Heart right ventricle (tissue), 16 donors: ENCODE measurements around the gene LAGE3. TPM values are rescaled to one million over a fixed set of nuclear protein-coding genes. Genes with fewer than 3 reads are reported as not detected.

Experiments used
- ATAC-seq, 8 donors: fragments of 200-7000 bp; cut with Tn5 transposase; one replicate each; pipeline ENCODE4 v1.9.1; 2020; ENCODE audit warnings: mild to moderate bottlenecking in 8 of 8, moderate library complexity in 8 of 8, moderate number of reproducible peaks in 1 of 8
- DNase-seq, 2 donors: peaks; one replicate each; pipeline ENCODE4 v3.0.0-alpha.2; 2020
- H3K27ac ChIP-seq, 10 donors: fragments of 200-600 bp; sonication (generic) in 2 of 10; one replicate each; pipeline versions ENCODE4 v1.5.0 to v1.8.0; 2020 to 2022; ENCODE audit warnings: mild to moderate bottlenecking in 3 of 10
- H3K27me3 ChIP-seq, 7 donors: fragments of 200-600 bp; one replicate each; pipeline ENCODE4 v1.8.0; 2021 to 2022; ENCODE audit warnings: mild to moderate bottlenecking in 2 of 7
- H3K36me3 ChIP-seq, 9 donors: fragments of 200-600 bp; sonication (generic) in 1 of 9; one replicate each; pipeline versions ENCODE4 v1.5.0 to v1.8.0; 2020 to 2022; ENCODE audit warnings: mild to moderate bottlenecking in 2 of 9
- H3K4me1 ChIP-seq, 9 donors: fragments of 200-600 bp; sonication (generic) in 1 of 9; one replicate each; pipeline versions ENCODE4 v1.5.0 to v1.8.0; 2020 to 2022; ENCODE audit warnings: mild to moderate bottlenecking in 4 of 9
- H3K4me3 ChIP-seq, 10 donors: fragments of 200-600 bp; sonication (generic) in 2 of 10; one replicate each; pipeline versions ENCODE4 v1.5.0 to v1.8.0; 2020 to 2022; ENCODE audit warnings: mild to moderate bottlenecking in 7 of 10, moderate library complexity in 2 of 10
- H3K9me3 ChIP-seq, 11 donors: fragments of 200-600 bp in 10 of 11; sonication (generic) in 2 of 11; one replicate each; pipeline versions ENCODE4 v1.5.0 to v1.8.0; 2013 to 2022; ENCODE audit warnings: mild to moderate bottlenecking in 2 of 11, control low read depth in 1 of 11, moderate library complexity in 1 of 11
- CTCF ChIP-seq, 9 donors: fragments of 200-600 bp; sonication (generic) in 2 of 9; IDR thresholded peaks; one replicate each; pipeline versions ENCODE4 v1.5.0 to v1.8.0; 2021 to 2022; ENCODE audit warnings: antibody characterized with exemption in 9 of 9, mild to moderate bottlenecking in 5 of 9, moderate library complexity in 1 of 9
- WGBS, 2 donors: extraction: QIAGEN DNeasy Blood & Tissue Kit; methylation state at CpG; one replicate each; pipeline ENCODE4 v1.1.7; 2013; ENCODE audit warnings: inconsistent platforms in 1 of 2; 5-methylcytosine and 5-hydroxymethylcytosine counted together
- intact Hi-C, 10 donors: fragments of 100-400 bp; cut with DNase I; formaldehyde crosslinking; loops; one replicate each; pipeline versions ENCODE4 v1.11.1 to v1.14.2; 2022
- polyA plus RNA-seq, 2 donors: library from polyadenylated mRNA; stranded (reverse); fragments of 200-250 nt; gene quantifications; one replicate each; pipeline ENCODE4 v1.2.3, GENCODE V29; 2013
- total RNA-seq, 10 donors: library from RNA; stranded (reverse); fragmentation: NEBNext Ultra II Directional in 3 of 10; extraction: Animal tissue kit (Norgen Biotek cat#: 25700) in 3 of 10; gene quantifications; one replicate each; pipeline versions ENCODE4 v1.2.1 to v1.2.4, GENCODE V29; 2021 to 2023
- donor health status: Arrhythmogenic right ventricular cardiomyopathy.
- donor health status: ischemic (EF 13 %, LVEDD 7.1; RV severe dilation, severe dysfunction).
- donor health status: healthy with polysubstance abuse.
- donor health status: DM: no; HTN: yes; CAD: no.
- donor health status: DM: no; HTN: no; CAD: no.
- donor health status: ischemic (EF 25% LVEDD 6.9; RV normal size, moderate dysfunction).
- donor health status: ischemic (EF 25% LVEDD 5.7; RV mildly dilated, moderate dysfunction).
- donor health status: healthy.
- donor health status: DM: yes; HTN: yes; CAD: no.
- donor health status: Ischemic cardiomyopathy.
- donor health status: ischemic (EF 35%, LVEDD 5.7; RV mildly dilated, moderate dysfunction).
- donor health status: nonischemic (EF 11% LVEDD 7.7; RV severe dilation, severe dysfunction).
- donor health status: DM: yes; HTN: yes; CAD: no.
- donor health status: PGD.
- donor health status: ischemic (EF 29% LVEDD 5.4; RV normal size, mild dysfunction).
- donor health status: nonischemic (EF 23%, LVEDD 6.1; RV moderate dilation, normal function).

LAGE3 gene
- total and polyA plus RNA-seq, 12 donors, result 7.5 to 38.2 (median 17.7) TPM

DNA sequence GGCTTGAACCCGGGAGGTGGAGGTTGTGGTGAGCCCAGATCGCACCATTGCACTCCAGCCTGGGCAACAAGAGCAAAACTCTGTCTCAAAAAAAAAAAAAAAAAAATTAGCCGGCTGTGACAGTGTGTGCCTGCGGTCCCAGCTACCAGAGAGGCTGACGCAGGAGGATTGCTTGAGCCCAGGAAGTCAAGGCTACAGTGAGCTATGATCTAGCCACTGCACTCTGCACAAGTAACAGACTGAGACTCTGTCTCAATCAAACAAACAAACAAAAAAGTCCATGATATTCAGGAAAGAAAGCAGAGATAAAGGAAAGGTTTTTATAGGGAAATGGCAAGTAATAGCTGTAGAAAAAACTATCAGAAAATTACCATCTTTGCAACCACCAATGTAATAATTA, 2.1 kb upstream of the LAGE3 start:
- no peak for TF ChIP-seq CTCF (IDR thresholded peaks at IDR 0.05)
- intact Hi-C loops, result no loop called here
- ATAC-seq (no peak), DNase-seq (no peak)
- H3K4me3 ChIP-seq, result no peak overlapping the region
- H3K4me1 ChIP-seq, result peaks cover 0 to 32% (median 16%) of the 10 kb centered on the region in 9 donors
- WGBS, 2 donors, result 85 to 100% methylated on average over 4 to 5 of the region's 5 CpGs
- H3K27me3 ChIP-seq, result no peaks in the 10 kb centered on the region
- H3K27ac ChIP-seq, result no peak overlapping the region
- peaks cover 0 to 13% (median 0%) of the 10 kb centered on the region in 9 donors for H3K36me3 ChIP-seq
- H3K9me3 ChIP-seq, result no peaks in the 10 kb centered on the region

DNA sequence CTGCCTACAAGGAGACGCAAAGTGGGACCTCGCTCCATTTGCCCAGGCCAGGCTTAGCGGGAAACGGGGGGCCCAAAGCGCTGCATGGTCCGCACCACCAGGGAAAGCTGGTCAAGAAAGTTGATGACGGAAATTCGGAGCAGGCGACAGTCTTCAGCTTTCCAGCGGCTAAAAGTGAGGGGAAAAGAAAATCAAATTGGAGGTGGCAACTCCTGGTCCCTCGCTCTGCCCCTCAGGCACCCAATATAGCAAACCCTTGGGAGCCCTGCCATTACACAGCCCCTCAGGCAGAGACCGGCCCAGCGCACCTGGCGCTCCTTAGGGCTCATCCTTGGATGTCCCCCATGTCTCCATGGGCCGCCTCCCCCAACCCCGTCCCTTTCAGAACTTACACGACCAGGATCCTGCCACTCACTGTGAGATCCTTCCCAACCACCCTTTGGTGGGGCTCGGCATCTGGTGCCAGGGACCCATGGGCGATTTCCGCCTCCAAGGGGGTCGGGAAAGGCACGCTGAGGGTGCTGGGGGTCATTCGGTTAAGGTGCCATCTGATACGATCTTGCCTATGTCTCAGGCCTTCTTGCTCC, 1.1 kb downstream of the LAGE3 start:
- no peak for TF ChIP-seq CTCF (IDR thresholded peaks at IDR 0.05)
- 60 to 70% methylated on average over 17 to 24 of the region's 24 CpGs for WGBS, 2 donors
- no peak for DNase-seq
- H3K9me3 ChIP-seq, result no peaks in the 10 kb centered on the region
- H3K27ac ChIP-seq, result peak overlapping the region in 8 of 10 donors; percentile 69 to 86 (median 85)
- no peak for ATAC-seq
- intact Hi-C loops, result loop anchor here in 1 of 10 donors (5.0 kb wide), 1 partner anchor 41 kb away; the partner anchor contains the start of gene GDI1
- H3K4me3 ChIP-seq, result peak overlapping the region; percentile 14 to 61 (median 55)
- peaks cover 0 to 1% (median 0%) of the 10 kb centered on the region in 9 donors for H3K36me3 ChIP-seq
- H3K27me3 ChIP-seq, result peaks cover 0 to 7% (median 0%) of the 10 kb centered on the region in 7 donors
- peaks cover 0 to 14% (median 2%) of the 10 kb centered on the region in 9 donors for H3K4me1 ChIP-seq

DNA sequence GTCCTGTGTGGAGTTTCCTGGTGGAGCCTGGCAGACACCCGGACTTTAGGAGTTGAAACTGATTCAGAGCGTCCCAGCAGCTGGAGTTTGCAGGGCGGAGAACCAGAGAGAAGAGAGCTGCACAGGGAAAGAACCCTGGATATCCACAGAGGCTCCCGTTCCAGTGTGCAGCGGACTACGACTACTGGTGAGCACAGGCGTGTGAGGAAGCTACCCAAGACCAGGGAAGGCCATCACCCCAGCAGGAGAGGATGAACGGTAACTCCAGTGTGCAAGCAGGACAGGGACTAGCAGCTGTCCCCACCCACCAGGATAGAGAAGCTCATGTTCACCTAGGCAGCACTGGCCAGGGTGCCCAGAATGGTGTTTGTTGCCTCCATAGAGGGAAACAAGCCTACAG, 2.3 kb downstream of the LAGE3 start:
- Histone ChIP-seq H3K4me1 (peaks cover 0 to 14% (median 2%) of the 10 kb centered on the region in 9 donors), H3K4me3 (no peak overlapping the region), H3K9me3 (no peaks in the 10 kb centered on the region), H3K27ac (no peak overlapping the region), H3K36me3 (peaks cover 0 to 6% (median 0%) of the 10 kb centered on the region in 9 donors), H3K27me3 (peaks cover 0 to 7% (median 0%) of the 10 kb centered on the region in 7 donors)
- ATAC-seq, result no peak
- no peak for DNase-seq
- WGBS, 2 donors, result 85 to 89% methylated on average over 8 of the region's 8 CpGs
- no peak for TF ChIP-seq CTCF (IDR thresholded peaks at IDR 0.05)
- intact Hi-C loops, result loop anchor here in 1 of 10 donors (5.0 kb wide), 1 partner anchor 40 kb away; the partner anchor contains the start of gene GDI1

DNA sequence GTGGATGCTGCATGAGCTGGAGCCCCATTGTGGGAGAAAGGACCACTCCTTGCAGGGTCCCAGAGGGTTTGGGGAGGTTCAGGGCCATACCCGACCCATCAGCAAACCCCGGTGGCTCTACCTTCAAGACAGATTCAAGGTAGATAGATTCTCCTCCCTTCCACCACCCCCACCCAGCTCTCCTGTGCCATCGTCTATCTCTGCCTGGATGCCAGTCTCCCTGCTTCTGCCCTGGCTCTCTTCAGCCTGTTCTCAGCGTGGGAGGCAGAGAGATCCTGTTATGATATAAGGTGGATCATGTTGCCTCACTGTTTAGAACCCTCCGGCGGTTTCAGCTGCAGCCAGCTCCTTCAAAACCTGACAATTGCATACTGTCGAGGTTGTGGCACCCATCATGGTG, 5.4 kb downstream of the LAGE3 start:
- Histone ChIP-seq H3K4me1 (peaks cover 0 to 6% (median 0%) of the 10 kb centered on the region in 9 donors), H3K36me3 (peaks cover 0 to 37% (median 0%) of the 10 kb centered on the region in 9 donors), H3K4me3 (no peak overlapping the region), H3K9me3 (no peaks in the 10 kb centered on the region), H3K27me3 (peaks cover 0 to 7% (median 0%) of the 10 kb centered on the region in 7 donors), H3K27ac (no peak overlapping the region)
- 72 to 78% methylated on average over 7 of the region's 7 CpGs for whole genome bisulfite sequencing, 2 donors
- DNase-seq, result no peak
- ATAC-seq, result no peak
- intact Hi-C loops, result no loop called here
- no peak for TF ChIP-seq CTCF (IDR thresholded peaks at IDR 0.05)
